GM12878 (cell line): ENCODE data around the gene RRM2. TPM values are rescaled to one million over a fixed set of nuclear protein-coding genes. Genes with fewer than 3 reads are reported as not detected.

Experiments
- ATAC-seq: fragments of 200-7000 bp; cut with Tn5 transposase; 3 replicates; pipeline ENCODE4 v1.9.1; 2020; ENCODE audit warnings: mild to moderate bottlenecking, moderate library complexity
- BruUV-seq: library from RNA; stranded (reverse); fragments of 400-500 nt; replicated peaks from 2 replicates; lab custom pipeline; 2021; lab: Mats Ljungman, UMichigan
- CTCF ChIA-PET: fragments of 300-600 bp; sonication (Branson Sonifier 250); formaldehyde crosslinking; extraction: SDS; loops from one replicate; lab custom pipeline; 2021; ENCODE audit warnings: inconsistent platforms; lab: Yijun Ruan, JAX
- POLR2A ChIA-PET: fragments of 350-600 bp; formaldehyde crosslinking; extraction: SDS; loops from one replicate; lab custom pipeline; 2021; ENCODE audit warnings: inconsistent platforms; lab: Charles Lee
- RAD21 ChIA-PET: fragments of 300-600 bp; sonication (Branson Sonifier 250); formaldehyde crosslinking; loops from one replicate; lab custom pipeline; 2023; ENCODE audit warnings: antibody characterized with exemption; ENCODE audit not compliant: unreplicated experiment; lab: Charles Lee
- SMC1A ChIA-PET: fragments of 300-600 bp; sonication (Branson Sonifier 250); formaldehyde crosslinking; loops from one replicate; lab custom pipeline; 2023; ENCODE audit not compliant: unreplicated experiment, uncharacterized antibody; lab: Charles Lee
- DNase-seq: peaks from one replicate; pipeline ENCODE4 v3.0.0-alpha.2; 2011; ENCODE audit warnings: low read depth, low spot score
- FAIRE-seq: peaks from 3 replicates; lab custom pipeline; 2011; peaks lifted over from hg19 to GRCh38; lab: Jason Lieb, UNC
- H2AFZ ChIP-seq: 2 replicates; pipeline ENCODE4 v1.6.0; 2011; ENCODE audit warnings: low read depth, low read length, control low read depth; ENCODE audit not compliant: control insufficient read depth
- H3K27ac ChIP-seq: 2 replicates; pipeline ENCODE4 v1.5.1; 2011; ENCODE audit warnings: control low read depth; ENCODE audit not compliant: control insufficient read depth, insufficient read depth
- H3K27me3 ChIP-seq, 2 experiments: replicated peaks in 1 of 2; 2 replicates each; pipeline versions ENCODE4 v1.6.0 to v1.6.1; 2011; ENCODE audit warnings: low read length in 1 of 2; ENCODE audit not compliant: control insufficient read depth in 2 of 2, insufficient read depth in 2 of 2
- H3K36me3 ChIP-seq, 2 experiments: 2 replicates each; pipeline ENCODE4 v1.5.1; 2011; ENCODE audit warnings: low read length in 1 of 2; ENCODE audit not compliant: control insufficient read depth in 2 of 2, insufficient read depth in 2 of 2
- H3K4me1 ChIP-seq: 2 replicates; pipeline ENCODE4 v1.6.1; 2011; ENCODE audit warnings: mild to moderate bottlenecking, low read length, moderate library complexity, mixed read lengths; ENCODE audit not compliant: control insufficient read depth, insufficient read depth
- H3K4me2 ChIP-seq: 2 replicates; pipeline ENCODE4 v1.6.0; 2011; ENCODE audit warnings: control low read depth; ENCODE audit not compliant: control insufficient read depth, insufficient read depth
- H3K4me3 ChIP-seq: fragments of 200-600 bp; sonication (generic); 2 replicates; pipeline ENCODE4 v1.5.1; 2016
- H3K79me2 ChIP-seq: 2 replicates; pipeline ENCODE4 v1.6.0; 2011; ENCODE audit warnings: low read length; ENCODE audit not compliant: control insufficient read depth, insufficient read depth
- H3K9ac ChIP-seq: 2 replicates; pipeline ENCODE4 v1.8.0; 2011; ENCODE audit warnings: low read length, control low read depth, mixed read lengths; ENCODE audit not compliant: control insufficient read depth, insufficient read depth
- H3K9me3 ChIP-seq: replicated peaks from 3 replicates; pipeline ENCODE4 v1.5.1; 2011; ENCODE audit warnings: mild to moderate bottlenecking, low read length; ENCODE audit not compliant: control insufficient read depth, insufficient read depth
- H4K20me1 ChIP-seq: 2 replicates; pipeline ENCODE4 v1.6.0; 2011; ENCODE audit not compliant: control insufficient read depth, insufficient read depth
- BMI1 ChIP-seq: fragments of 450-650 bp; IDR thresholded peaks from 2 replicates; pipeline ENCODE4 v1.6.1; 2016; ENCODE audit warnings: mild to moderate bottlenecking, moderate library complexity, borderline replicate concordance
- CUX1 ChIP-seq: IDR thresholded peaks from 2 replicates; pipeline ENCODE4 v1.6.1; 2012; ENCODE audit warnings: improper control_type of control experiment, low read depth, low read length; ENCODE audit not compliant: insufficient replicate concordance
- FOS ChIP-seq: IDR thresholded peaks from 3 replicates; pipeline ENCODE4 v1.6.1; 2011; ENCODE audit warnings: borderline replicate concordance; ENCODE audit not compliant: insufficient read length; ENCODE audit errors: extremely low read depth
- GABPA ChIP-seq: IDR thresholded peaks from 2 replicates; pipeline ENCODE4 v1.6.1; 2014; ENCODE audit warnings: antibody characterized with exemption, low read depth, mild to moderate bottlenecking, inconsistent platforms
- KDM1A ChIP-seq: fragments of 200-600 bp; sonication (generic); IDR thresholded peaks from 2 replicates; pipeline ENCODE4 v1.6.1; 2016; ENCODE audit warnings: borderline replicate concordance
- USF2 ChIP-seq: IDR thresholded peaks from 2 replicates; pipeline ENCODE4 v1.6.1; 2011; ENCODE audit warnings: low read depth, low read length, improper control_type of control experiment, borderline replicate concordance
- WGBS: methylation state at CpG from one replicate; pipeline ENCODE4 v1.1.6; 2016; ENCODE audit warnings: low lambda C conversion rate; ENCODE audit not compliant: insufficient replicate concordance, insufficient coverage; ENCODE audit errors: missing lambda C conversion rate; 5-methylcytosine and 5-hydroxymethylcytosine counted together
- in situ Hi-C: fragments of 300-500 bp; cut with MboI; formaldehyde crosslinking; loops from 9 replicates; pipeline ENCODE4 v1.14.3; 2018; ENCODE audit warnings: mixed read lengths
- intact Hi-C: fragments of 100-400 bp; cut with micrococcal nuclease; formaldehyde crosslinking; loops from one replicate; pipeline ENCODE4 v1.14.2; 2022; ENCODE audit not compliant: unreplicated experiment
- polyA plus RNA-seq, 11 experiments: library from polyadenylated mRNA; depleted of rRNA in 4 of 11; unstranded in 6 of 11; stranded (reverse) in 5 of 11; fragments of >200 nt; fragmentation: Nextera tagmentation in 4 of 11; fragmentation: Illumina TruSeq in 1 of 11; extraction: Ambion mirVana in 4 of 11; extraction: Trizol in 1 of 11; gene quantifications; 1 replicate in 1 of 11; 2 replicates in 10 of 11; pipeline versions ENCODE4 v1.2.1 to v1.2.3, GENCODE V29; 2011 to 2016; ENCODE audit warnings: inconsistent platforms in 2 of 11, missing spikeins in 2 of 11, low read depth in 1 of 11
- total RNA-seq, 4 experiments: library from RNA; depleted of rRNA in 3 of 4; stranded (reverse); fragments of >200 nt in 3 of 4; fragmentation: Illumina TruSeq in 1 of 4; extraction: Trizol in 1 of 4; gene quantifications; 2 replicates each; pipeline versions ENCODE4 v1.2.1 to v1.2.3, GENCODE V29; 2013 to 2021
- TF ChIP-seq, protein P1 (sequence below): fragments of 450-650 bp; IDR thresholded peaks from 2 replicates; pipeline ENCODE4 v1.6.1; 2017; ENCODE audit warnings: mild to moderate bottlenecking, moderate library complexity
- TF ChIP-seq, protein P2 (sequence below): IDR thresholded peaks from 2 replicates; pipeline ENCODE4 v1.6.1; 2011; ENCODE audit warnings: borderline replicate concordance, low read depth, mild to moderate bottlenecking, moderate library complexity, low read length; ENCODE audit not compliant: insufficient read depth, poor library complexity, severe bottlenecking
- TF ChIP-seq, protein P3 (sequence below): fragments of 450-650 bp; IDR thresholded peaks from 2 replicates; pipeline ENCODE4 v1.6.1; 2014; ENCODE audit warnings: mild to moderate bottlenecking

The RRM2 gene
- total and polyA plus RNA-seq, 10 of the 15 experiments (the other 5 are each of a cell fraction or from before 2014, with no cell fraction given) = 54.4 to 771 (median 159) TPM

DNA sequence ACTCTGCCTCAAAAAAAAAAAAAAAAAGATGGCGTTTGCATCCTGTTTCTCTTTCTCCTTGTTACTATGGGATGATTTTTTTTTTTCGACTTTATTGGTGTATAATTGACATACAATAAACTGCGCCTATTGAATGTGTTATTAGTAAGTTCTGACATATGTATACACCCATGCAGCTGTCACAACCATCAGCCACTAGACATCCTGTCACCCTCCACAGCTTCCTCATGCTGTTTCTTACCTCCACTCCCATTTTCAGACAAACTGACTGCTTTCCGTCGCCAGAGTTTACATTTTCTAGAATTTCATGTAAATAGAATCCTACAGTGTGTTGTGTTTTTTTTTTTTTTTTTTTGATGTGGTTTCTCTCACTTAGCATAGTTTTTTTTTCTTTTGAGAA, 27.9 kb downstream of the RRM2 start:
- ATAC-seq (no peak), FAIRE-seq (no peak), DNase-seq (no peak)
- Histone ChIP-seq H3K4me3 (no peak overlapping the region), H3K79me2 (no peaks in the 10 kb centered on the region), H2AFZ (no peak overlapping the region), H3K9me3 (no peaks in the 10 kb centered on the region), H3K9ac (no peak overlapping the region), H3K27ac (no peak overlapping the region), H3K36me3 (peaks cover 0 to 13% of the 10 kb centered on the region in 2 experiments; a peak in 3 of 4 replicates), H3K27me3 (no peaks in the 10 kb centered on the region), H3K4me2 (no peak overlapping the region), H3K4me1 (no peaks in the 10 kb centered on the region), H4K20me1 (no peaks in the 10 kb centered on the region)
- SMC1A ChIA-PET = no interaction called here
- POLR2A ChIA-PET = no interaction called here
- CTCF ChIA-PET = interaction anchor here (1.0 kb wide), 1 partner anchor 78 kb away, joined by 3 read pairs; no protein-coding TSS in a partner anchor
- BruUV-seq = no TSS peak
- intact Hi-C loops (no loop called here), in situ Hi-C loops (no loop called here)
- WGBS = 88% methylated on average over 5 of the region's 5 CpGs
- RAD21 ChIA-PET = no interaction called here
- TF ChIP-seq FOS (no peak), GABPA (no peak), BMI1 (no peak), KDM1A (no peak), USF2 (no peak), CUX1 (no peak)
- TF ChIP-seq, protein P1, sequence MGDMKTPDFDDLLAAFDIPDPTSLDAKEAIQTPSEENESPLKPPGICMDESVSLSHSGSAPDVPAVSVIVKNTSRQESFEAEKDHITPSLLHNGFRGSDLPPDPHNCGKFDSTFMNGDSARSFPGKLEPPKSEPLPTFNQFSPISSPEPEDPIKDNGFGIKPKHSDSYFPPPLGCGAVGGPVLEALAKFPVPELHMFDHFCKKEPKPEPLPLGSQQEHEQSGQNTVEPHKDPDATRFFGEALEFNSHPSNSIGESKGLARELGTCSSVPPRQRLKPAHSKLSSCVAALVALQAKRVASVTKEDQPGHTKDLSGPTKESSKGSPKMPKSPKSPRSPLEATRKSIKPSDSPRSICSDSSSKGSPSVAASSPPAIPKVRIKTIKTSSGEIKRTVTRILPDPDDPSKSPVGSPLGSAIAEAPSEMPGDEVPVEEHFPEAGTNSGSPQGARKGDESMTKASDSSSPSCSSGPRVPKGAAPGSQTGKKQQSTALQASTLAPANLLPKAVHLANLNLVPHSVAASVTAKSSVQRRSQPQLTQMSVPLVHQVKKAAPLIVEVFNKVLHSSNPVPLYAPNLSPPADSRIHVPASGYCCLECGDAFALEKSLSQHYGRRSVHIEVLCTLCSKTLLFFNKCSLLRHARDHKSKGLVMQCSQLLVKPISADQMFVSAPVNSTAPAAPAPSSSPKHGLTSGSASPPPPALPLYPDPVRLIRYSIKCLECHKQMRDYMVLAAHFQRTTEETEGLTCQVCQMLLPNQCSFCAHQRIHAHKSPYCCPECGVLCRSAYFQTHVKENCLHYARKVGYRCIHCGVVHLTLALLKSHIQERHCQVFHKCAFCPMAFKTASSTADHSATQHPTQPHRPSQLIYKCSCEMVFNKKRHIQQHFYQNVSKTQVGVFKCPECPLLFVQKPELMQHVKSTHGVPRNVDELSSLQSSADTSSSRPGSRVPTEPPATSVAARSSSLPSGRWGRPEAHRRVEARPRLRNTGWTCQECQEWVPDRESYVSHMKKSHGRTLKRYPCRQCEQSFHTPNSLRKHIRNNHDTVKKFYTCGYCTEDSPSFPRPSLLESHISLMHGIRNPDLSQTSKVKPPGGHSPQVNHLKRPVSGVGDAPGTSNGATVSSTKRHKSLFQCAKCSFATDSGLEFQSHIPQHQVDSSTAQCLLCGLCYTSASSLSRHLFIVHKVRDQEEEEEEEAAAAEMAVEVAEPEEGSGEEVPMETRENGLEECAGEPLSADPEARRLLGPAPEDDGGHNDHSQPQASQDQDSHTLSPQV = no peak
- TF ChIP-seq, protein P2, sequence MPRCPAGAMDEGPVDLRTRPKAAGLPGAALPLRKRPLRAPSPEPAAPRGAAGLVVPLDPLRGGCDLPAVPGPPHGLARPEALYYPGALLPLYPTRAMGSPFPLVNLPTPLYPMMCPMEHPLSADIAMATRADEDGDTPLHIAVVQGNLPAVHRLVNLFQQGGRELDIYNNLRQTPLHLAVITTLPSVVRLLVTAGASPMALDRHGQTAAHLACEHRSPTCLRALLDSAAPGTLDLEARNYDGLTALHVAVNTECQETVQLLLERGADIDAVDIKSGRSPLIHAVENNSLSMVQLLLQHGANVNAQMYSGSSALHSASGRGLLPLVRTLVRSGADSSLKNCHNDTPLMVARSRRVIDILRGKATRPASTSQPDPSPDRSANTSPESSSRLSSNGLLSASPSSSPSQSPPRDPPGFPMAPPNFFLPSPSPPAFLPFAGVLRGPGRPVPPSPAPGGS = no peak
- TF ChIP-seq, protein P3, sequence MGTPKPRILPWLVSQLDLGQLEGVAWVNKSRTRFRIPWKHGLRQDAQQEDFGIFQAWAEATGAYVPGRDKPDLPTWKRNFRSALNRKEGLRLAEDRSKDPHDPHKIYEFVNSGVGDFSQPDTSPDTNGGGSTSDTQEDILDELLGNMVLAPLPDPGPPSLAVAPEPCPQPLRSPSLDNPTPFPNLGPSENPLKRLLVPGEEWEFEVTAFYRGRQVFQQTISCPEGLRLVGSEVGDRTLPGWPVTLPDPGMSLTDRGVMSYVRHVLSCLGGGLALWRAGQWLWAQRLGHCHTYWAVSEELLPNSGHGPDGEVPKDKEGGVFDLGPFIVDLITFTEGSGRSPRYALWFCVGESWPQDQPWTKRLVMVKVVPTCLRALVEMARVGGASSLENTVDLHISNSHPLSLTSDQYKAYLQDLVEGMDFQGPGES = no peak
